HUES6 (cell line): ENCODE data around the gene FNDC3B.

Source experiments
- H3K27ac ChIP-seq: 2 replicates; pipeline ENCODE4 v1.7.0; 2013; ENCODE audit warnings: low read depth, mild to moderate bottlenecking, low read length, inconsistent platforms
- H3K27me3 ChIP-seq: 2 replicates; pipeline ENCODE4 v1.6.1; 2013; ENCODE audit warnings: low read length; ENCODE audit not compliant: control insufficient read depth, insufficient read depth
- H3K36me3 ChIP-seq: 2 replicates; pipeline ENCODE4 v1.6.1; 2013; ENCODE audit warnings: low read length; ENCODE audit not compliant: control insufficient read depth, insufficient read depth
- H3K4me1 ChIP-seq: 2 replicates; pipeline ENCODE4 v1.6.1; 2013; ENCODE audit warnings: low read length; ENCODE audit not compliant: control insufficient read depth, insufficient read depth
- H3K4me3 ChIP-seq: 2 replicates; pipeline ENCODE4 v1.5.1; 2013; ENCODE audit warnings: low read depth, low read length
- H3K9ac ChIP-seq: one replicate; pipeline ENCODE4 v1.6.1; 2013; ENCODE audit warnings: mild to moderate bottlenecking, low read length
- H3K9me3 ChIP-seq: 2 replicates; pipeline ENCODE4 v1.6.1; 2013; ENCODE audit warnings: low read depth, low read length; ENCODE audit not compliant: control insufficient read depth, insufficient read depth

Gene FNDC3B

GRCh38 chr3:172074586-172074985, 35.2 kb downstream of the FNDC3B start:
- H3K9me3 ChIP-seq = no peaks in the 10 kb centered on the region
- peaks cover 42% of the 10 kb centered on the region for H3K4me1 ChIP-seq
- no peak overlapping the region for H3K9ac ChIP-seq
- H3K4me3 ChIP-seq = no peak overlapping the region
- H3K27ac ChIP-seq = no peak overlapping the region
- no peaks in the 10 kb centered on the region for H3K27me3 ChIP-seq
- H3K36me3 ChIP-seq = peaks cover 8% of the 10 kb centered on the region; the same call in 1 of the 2 replicates

GRCh38 chr3:172076212-172076611, 36.8 kb downstream of the FNDC3B start:
- Histone ChIP-seq H3K27ac (no peak overlapping the region), H3K9me3 (no peaks in the 10 kb centered on the region), H3K4me3 (no peak overlapping the region), H3K36me3 (peaks cover 10% of the 10 kb centered on the region; the same call in 1 of the 2 replicates), H3K4me1 (peaks cover 34% of the 10 kb centered on the region), H3K27me3 (no peaks in the 10 kb centered on the region), H3K9ac (no peak overlapping the region)

DNA sequence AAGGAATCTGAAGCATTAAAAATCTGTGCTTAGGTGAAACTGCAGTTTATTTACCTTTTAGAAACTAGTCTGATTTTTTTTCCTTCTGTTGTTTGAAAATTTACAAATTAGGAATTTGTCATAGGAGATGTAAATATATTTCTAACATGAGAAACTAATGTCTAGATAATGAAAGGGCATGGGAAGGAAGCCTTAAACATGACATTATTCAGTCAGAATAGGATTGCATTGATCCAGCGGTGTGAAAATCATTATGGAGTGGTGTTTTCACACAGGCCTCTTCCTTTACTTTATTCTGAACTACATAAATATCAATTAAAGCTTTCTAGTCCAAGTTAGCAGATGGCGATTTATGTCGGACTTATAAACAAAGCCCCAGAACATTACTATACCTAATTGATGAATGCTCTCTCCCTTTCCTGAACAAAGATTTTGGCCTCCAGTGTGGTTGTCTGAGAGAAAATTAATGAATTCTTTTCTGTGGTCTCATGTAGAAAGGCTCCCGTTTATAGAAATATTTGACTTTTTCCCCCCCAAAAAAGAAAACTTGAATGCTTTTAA, 37.9 kb downstream of the FNDC3B start:
- Histone ChIP-seq H3K36me3 (peaks cover 19% of the 10 kb centered on the region), H3K4me3 (no peak overlapping the region), H3K27me3 (no peaks in the 10 kb centered on the region), H3K9me3 (peaks cover 2% of the 10 kb centered on the region), H3K27ac (no peak overlapping the region), H3K9ac (no peak overlapping the region), H3K4me1 (peaks cover 26% of the 10 kb centered on the region)

DNA sequence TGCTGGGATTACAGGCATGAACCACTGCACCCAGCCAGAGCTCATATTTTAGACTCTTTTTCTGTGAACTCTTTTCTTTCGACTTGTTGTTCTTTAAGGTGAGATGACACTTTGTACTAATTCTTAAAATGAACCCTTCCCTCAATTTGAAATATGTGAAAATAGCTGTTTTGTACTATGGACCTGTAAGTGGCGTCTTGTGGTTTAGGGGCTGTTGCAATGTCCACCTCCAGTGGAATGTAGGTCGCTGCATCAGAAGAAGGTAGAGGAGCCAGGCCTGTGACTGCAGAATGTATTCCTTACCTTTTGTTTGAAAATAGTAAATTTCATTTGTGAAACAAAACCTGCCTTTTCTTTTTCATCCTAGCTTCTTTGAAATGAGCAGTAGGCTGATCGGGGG, 38.9 kb downstream of the FNDC3B start:
- no peak overlapping the region for H3K9ac ChIP-seq
- peaks cover 16% of the 10 kb centered on the region for H3K4me1 ChIP-seq
- H3K27me3 ChIP-seq = no peaks in the 10 kb centered on the region
- H3K4me3 ChIP-seq = no peak overlapping the region
- H3K36me3 ChIP-seq = peaks cover 21% of the 10 kb centered on the region
- peaks cover 12% of the 10 kb centered on the region for H3K9me3 ChIP-seq
- no peak overlapping the region for H3K27ac ChIP-seq

DNA sequence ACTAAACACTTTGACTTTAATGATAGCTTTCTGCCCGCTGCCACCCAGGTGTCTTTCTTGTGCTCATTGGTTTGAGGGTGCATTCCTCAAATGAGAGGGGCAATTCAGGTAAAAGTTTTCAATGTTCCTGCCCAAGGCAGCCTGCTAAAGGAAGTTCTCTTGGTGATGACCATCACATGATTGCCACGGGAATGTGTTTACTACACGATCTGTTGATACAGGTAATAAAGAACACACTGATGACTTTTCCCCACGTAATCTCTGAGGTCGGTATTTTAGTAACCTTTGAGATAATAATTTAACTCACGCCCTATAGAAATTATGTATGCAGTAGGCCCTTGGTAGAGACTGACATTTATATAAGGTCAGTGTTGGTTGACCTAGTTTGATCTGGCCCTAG, 39.3 kb downstream of the FNDC3B start:
- Histone ChIP-seq H3K36me3 (peaks cover 23% of the 10 kb centered on the region), H3K4me1 (peaks cover 12% of the 10 kb centered on the region)

DNA sequence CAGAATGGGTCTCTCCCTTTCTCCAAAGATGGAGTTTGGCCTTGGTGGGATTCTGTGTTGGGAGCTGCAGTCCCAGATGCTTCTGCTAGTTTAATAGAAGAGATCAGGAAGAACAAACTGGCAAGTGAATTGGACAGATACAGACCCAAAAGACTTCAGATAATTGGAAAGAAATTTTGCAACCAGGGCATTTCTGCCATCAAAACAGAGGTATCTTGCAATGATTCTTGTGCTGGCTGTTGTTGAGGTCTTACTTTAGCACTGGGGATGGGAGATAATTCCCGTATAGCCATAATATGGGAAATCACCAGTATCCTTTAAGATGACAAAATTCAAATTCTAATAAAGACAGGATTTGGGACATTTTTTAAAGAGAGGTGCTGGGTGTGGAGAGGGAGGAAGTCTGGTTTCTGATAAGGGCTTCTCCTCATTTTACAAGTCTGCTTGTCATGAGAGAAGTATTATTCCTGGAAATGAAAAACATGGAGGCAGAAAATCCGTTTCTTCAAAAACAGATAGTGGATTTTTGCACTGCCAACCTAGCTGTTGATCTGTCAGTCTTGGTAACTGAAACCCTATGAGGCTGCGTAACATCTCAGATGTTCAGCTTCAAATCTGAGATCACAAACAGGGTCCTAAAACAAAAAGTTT, 40.1 kb downstream of the FNDC3B start:
- Histone ChIP-seq H3K4me3 (no peak overlapping the region), H3K36me3 (peaks cover 23% of the 10 kb centered on the region), H3K9ac (no peak overlapping the region), H3K27me3 (no peaks in the 10 kb centered on the region), H3K4me1 (peaks cover 6% of the 10 kb centered on the region; the same call in 1 of the 2 replicates), H3K27ac (no peak overlapping the region), H3K9me3 (peaks cover 13% of the 10 kb centered on the region)

More for the DNA sequence above, 39.3 kb downstream of the FNDC3B start:
- H3K27ac ChIP-seq = no peak overlapping the region
- no peak overlapping the region for H3K9ac ChIP-seq
- H3K4me3 ChIP-seq = no peak overlapping the region
- H3K27me3 ChIP-seq = no peaks in the 10 kb centered on the region
- peaks cover 13% of the 10 kb centered on the region for H3K9me3 ChIP-seq

DNA sequence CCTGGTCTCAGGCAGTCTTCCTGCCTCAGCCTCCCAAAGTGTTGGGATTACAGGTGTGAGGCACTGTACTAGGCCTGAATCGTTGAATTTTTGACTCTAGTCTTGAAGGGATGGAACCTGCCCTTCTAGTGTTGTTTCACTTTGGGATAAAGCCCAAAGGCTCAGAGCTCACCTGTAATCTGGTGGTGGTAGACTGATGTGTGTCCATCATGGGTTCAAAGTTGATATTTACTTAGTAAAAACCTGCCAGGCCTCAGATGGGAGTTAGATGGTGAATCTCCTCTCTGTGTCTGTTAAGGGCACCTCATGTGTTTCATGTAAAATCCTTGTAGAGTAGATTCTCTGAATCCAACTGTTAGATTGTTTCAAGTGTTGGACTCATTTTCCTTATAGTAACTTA, 41.1 kb downstream of the FNDC3B start:
- H3K4me1 ChIP-seq = peaks cover 6% of the 10 kb centered on the region; the same call in 1 of the 2 replicates
- no peak overlapping the region for H3K9ac ChIP-seq
- no peak overlapping the region for H3K4me3 ChIP-seq
- H3K9me3 ChIP-seq = peaks cover 13% of the 10 kb centered on the region
- peaks cover 23% of the 10 kb centered on the region for H3K36me3 ChIP-seq
- H3K27me3 ChIP-seq = no peaks in the 10 kb centered on the region
- no peak overlapping the region for H3K27ac ChIP-seq

DNA sequence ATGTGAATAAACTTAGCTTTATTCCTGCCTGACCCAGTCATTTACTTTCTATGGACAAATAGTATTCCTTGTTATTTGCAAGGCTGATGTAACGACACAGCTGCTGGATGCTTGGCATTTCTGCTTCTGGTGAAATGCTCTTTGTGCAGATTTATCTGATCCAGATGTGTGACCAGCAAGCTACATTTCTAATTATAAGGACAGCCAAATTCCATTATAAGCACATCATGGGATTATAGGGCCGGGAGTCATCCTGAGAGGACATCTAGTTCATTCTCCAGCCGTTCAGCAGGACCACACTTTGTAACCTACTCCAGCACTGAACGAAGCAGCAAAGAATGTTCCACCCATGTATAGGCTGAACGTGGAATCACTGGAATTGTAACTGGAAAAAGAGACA, 42.9 kb downstream of the FNDC3B start:
- no peak overlapping the region for H3K27ac ChIP-seq
- H3K9me3 ChIP-seq = peaks cover 13% of the 10 kb centered on the region
- H3K36me3 ChIP-seq = peaks cover 23% of the 10 kb centered on the region
- no peaks in the 10 kb centered on the region for H3K27me3 ChIP-seq
- no peak overlapping the region for H3K9ac ChIP-seq
- H3K4me3 ChIP-seq = no peak overlapping the region
- H3K4me1 ChIP-seq = peaks cover 17% of the 10 kb centered on the region

GRCh38 chr3:172082820-172083513, 43.6 kb downstream of the FNDC3B start:
- no peak overlapping the region for H3K27ac ChIP-seq
- peaks cover 23% of the 10 kb centered on the region for H3K36me3 ChIP-seq
- no peaks in the 10 kb centered on the region for H3K27me3 ChIP-seq
- H3K9ac ChIP-seq = no peak overlapping the region
- H3K9me3 ChIP-seq = peaks cover 13% of the 10 kb centered on the region
- peaks cover 24% of the 10 kb centered on the region for H3K4me1 ChIP-seq
- H3K4me3 ChIP-seq = no peak overlapping the region

GRCh38 chr3:172083995-172084409, 44.6 kb downstream of the FNDC3B start:
- Histone ChIP-seq H3K4me3 (no peak overlapping the region), H3K27me3 (no peaks in the 10 kb centered on the region), H3K36me3 (peaks cover 23% of the 10 kb centered on the region), H3K27ac (no peak overlapping the region), H3K9ac (no peak overlapping the region), H3K9me3 (peaks cover 13% of the 10 kb centered on the region), H3K4me1 (peaks cover 22% of the 10 kb centered on the region)

DNA sequence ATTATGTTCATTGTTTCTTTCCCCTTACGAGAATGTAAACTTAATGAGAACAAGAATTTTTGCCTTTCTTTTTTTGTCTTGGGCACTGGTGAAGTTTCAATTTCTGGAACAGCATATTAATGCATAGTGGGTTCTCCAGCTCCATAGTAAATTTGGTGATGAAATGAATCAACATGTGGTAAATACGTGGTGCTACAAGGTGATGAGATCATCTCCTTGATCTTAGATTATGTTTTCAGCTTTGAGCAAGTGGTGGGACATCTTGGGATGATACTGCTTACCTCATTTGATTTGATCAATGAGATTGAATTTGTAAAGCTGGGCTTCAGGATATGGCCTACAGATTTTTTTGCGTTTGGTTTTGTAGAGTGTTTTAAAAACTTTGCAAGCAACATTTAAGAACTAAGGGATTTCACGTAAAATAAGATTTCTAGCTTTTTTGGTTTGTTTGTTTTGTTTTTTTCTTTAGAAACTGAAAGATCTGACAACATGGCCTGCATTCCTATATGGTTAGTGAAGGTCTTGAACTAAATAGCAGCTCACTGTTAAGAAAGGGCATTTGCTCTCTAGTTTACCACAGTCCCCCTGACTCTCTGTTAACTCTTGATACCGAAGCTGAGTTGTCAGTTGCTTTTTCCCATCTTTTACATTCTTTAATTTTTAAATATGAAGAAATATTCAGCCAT, 45.6 kb downstream of the FNDC3B start:
- peaks cover 13% of the 10 kb centered on the region for H3K9me3 ChIP-seq
- H3K27ac ChIP-seq = no peak overlapping the region
- no peak overlapping the region for H3K9ac ChIP-seq
- peaks cover 28% of the 10 kb centered on the region for H3K4me1 ChIP-seq
- no peaks in the 10 kb centered on the region for H3K27me3 ChIP-seq
- peaks cover 21% of the 10 kb centered on the region for H3K36me3 ChIP-seq
- no peak overlapping the region for H3K4me3 ChIP-seq
